HG03066 (cell line): Measurements from ENCODE around the gene INSRR.

Source experiments
- ATAC-seq: cut with Tn5 transposase; IDR thresholded peaks from one replicate; pipeline ENCODE4 v1.9.1; 2021; ENCODE audit warnings: low read depth; ENCODE audit not compliant: unreplicated experiment

Gene INSRR

DNA sequence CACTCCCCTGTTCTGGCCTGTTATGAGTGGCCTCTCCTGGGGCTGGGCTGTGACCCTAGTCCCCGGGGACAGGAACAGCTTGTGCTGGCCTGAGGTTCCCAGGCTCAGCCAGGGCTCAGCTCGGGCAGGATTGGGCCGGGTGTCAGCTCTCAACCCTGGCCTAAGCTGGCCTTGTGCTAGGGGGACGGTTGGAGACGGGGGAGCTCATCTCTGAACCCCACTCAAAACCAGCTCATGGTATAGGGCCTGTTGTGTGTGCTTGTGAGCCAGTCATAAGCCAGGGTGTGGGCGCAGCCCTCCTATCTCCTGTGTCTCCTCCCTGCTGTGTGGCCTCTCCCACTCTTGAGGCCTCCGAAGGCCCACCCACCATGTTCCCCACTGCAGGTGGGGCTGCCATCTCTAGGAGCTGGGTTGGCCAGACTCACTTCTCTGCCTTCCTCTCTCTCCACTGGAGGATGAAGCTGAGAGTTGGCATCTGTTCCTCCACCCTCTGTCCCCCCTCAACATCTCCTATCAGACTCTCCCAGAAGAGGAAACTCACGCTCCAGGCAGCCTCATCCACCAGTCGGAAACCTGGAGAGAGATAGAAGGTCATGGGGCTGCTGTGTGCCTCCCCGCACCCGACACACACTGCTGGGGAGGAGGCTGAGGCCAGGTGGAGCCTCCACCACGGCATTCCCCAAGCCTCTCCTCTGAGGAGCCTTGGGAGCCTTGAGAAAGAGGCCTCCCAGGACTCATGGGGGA, 36.0 kb upstream of the INSRR start:
- ATAC-seq: no peak

DNA sequence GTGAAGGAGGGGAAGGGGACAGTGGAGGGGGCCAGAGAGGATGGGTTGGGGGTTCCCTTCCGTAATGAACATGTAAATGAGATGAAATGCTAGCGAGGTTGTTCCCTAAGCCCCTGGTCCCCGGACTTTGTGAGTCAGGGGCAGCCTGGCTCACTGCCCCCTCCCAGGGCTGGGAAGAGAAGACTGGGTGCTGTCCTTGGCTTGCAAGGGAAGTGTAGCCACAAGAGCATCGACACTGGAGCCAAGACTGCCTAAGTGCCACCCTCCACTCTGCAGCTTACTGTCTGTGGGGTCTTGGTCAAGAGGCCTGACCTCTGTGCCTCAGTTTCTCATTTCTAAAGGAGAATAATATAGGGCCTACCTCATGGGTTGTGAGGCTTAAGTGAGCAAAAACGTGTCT, 35.1 kb upstream of the INSRR start:
- no peak for ATAC-seq

DNA sequence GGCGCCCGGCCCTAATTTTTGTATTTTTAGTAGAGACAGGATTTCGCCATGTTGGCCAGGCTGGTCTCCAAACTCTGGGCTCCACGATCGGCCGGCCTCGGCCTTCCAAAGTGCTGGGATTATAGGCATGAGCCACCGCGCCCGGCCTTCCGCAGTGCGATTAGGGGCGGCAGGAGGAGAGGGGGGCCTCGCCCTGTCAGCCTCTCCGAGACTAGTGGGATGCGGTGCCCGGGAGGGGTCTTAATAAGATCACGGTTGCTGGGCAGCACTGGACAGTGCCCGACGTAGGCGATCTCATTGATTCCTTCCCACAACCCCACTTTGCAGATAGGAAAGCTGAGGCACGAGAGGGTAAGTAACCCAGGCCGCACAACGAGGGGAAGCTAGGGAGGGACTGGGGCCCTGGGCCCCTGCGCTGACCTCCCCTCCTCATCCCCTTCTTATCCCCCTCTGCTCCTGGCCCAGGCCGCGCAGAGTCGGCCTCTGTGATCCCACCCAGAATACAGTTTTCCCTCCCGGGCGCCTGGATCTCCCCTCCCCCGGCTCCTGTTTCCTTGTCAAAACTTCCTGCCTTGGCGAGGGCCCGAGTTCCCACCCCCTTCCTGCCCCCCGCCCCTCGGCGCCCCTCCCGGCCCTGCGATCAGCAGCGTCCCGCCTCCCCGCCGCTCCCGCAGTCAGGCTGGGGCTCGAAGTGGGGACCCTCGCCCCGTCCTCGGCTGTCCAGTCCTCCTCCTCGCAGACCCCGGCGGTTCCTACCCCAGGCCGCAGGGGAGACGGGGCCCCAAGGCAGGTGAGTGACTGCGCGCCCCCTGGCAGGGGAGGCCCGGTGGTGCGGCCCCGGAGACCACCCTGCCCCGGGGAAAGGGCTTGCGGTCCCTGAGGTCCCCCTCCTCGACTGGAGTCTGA, 34.4 kb upstream of the INSRR start, which contains the start of gene PEAR1:
Gene PEAR1 (plus strand): TSS at position 671 of the 906 bp plus-strand sequence. CDS start 10,209 bp downstream, outside the sequence.
- no peak for ATAC-seq

DNA sequence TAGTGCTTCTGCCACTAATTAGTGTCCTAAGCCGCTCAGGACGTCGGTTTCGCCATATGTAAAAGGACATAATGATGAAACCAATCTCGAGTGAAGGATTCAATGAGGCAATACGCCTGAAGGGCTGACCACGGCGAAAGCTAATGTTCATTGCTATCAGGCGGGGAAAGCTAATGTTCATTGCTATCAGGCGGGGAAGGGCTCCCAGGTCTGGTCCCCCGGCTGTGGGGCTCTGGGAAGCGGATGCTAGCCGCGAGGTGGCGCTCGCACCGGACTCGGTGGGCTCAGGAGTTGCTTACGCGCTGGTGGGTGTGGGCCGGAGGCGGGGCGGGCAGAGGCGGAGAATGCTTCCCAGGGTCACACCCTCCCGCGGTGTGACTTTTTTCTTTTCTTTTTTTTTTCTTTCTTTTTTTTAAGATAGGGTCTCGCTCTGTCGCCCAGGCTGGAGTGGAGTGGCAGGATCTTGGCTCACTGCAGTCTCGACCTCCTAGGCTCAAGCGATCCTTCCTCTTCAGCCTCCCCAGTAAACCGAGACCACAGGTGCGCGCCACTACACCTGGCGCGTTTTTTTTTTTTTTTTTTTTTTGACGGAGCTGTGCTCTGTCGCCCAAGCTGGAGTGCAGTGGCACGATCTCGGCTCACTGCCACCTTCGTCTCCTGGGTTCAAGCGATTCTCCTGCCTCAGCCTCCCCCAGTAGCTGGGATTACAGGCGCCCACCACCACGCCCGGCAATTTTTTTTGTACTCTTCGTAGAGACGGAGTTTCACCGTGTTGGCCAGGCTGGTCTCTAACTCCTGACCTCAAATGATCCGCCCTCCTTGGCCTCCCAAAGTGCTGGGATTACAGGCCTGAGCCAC, 33.5 kb upstream of the INSRR start:
- no peak for ATAC-seq

DNA sequence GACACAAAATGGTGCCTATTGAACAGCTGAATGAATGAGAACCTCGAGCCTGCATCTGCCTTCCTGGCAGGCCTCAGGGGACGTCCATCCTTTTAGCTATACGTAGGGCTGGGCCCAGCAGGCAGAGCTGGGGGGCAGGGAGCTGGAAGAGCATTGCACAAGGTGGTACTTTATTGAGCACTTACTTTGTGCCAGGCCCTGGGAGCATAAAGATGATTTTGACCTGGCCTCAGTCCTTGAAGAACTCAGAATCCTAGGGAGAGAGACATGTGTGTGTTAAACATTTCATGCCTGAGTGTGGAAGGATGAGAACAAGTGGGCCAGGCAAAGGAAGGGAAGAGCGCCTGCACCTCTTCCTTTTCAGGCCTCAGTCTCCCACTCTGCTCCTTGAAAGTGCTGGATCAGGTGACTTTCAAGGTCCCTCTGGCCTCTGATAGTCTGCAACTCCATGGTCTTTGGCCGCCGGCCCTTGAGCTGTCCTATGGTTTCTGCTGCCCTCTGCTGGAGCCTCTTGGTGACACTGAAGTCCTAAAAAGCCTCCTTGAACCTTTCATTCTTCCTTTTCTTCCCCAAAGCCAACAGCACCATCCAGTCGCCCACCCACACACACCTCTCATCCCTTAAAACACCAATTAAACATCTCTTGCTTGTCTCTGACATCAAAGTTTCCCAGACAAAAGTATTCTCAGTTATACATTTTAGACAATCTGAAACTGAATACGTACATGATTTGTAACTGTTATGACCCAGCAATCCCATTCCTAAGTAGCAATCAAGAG, 31.1 kb upstream of the INSRR start:
- no peak for ATAC-seq

DNA sequence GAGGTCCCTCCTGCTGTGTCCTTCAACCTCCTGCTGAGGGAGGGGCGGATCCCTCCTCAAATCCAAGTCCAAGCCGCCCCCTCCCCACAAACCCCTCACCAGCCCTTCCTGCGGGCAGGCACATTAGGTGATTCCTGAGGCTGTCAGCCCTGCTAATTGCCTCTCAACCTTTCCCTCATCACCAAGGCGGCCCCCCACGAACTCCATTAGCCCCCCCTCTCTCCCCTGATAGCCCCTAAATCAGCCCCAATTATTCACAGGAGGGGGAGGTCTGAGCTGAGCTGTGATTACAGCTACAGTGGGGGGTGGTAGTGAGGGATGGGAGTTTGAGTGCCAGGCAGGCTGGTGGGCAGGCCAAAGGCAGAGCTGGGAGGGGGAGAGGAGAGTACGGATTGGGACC, 28.8 kb upstream of the INSRR start:
- no peak for ATAC-seq

DNA sequence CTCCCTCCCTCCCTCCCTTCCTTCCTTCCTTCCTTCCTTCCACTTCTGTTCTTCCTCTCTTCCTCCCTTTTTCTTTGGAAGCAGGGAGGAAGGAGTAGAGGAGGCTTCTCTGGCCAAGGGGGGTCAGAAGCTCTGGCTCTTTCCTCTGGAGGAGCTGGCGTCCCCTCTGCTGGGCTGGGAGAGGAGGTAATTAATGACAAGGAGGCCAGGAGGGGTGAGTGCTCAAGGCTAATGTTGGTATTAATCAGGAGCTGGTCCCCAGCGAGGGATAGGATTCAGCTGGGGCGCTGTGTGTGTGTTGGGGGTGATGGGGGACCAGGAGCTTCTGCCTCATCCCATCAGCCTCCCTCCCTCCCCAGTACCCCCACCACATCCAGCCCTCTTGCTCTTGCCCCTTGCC, 28.4 kb upstream of the INSRR start:
- ATAC-seq: no peak

DNA sequence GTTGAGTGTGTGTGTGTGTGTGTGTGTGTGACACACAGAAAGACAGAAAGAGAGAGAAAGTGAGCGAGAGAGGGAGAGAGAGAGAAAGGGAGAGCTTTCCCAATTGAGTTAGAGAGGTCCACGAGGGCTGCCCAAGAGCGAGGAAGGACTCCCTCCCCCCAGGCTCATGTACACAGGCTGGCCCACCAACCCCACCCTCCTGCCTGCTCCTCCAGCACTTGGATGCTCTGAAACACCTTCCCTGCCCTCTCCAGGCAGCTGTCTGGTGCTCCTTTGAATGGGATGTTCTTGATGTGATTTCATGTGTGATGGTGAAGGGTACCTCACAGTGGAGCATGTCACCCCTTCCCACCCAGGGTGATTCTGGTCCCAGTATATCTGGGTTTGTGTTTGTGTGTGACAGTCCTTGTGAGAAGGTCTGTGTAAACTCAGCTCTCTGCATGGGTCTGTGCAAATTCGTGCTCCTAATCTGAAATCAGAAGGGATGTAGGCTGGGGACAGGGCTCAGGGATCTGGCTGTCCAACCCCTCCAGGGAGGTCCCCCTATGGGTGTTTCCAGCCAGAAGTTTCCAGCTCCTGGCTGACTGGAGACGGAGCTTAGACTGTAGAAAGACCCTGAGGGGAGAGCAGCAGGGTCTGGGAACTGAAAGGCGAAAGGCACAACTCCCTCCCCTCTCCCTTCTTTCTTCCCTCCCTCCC, 27.8 kb upstream of the INSRR start:
- no peak for ATAC-seq

DNA sequence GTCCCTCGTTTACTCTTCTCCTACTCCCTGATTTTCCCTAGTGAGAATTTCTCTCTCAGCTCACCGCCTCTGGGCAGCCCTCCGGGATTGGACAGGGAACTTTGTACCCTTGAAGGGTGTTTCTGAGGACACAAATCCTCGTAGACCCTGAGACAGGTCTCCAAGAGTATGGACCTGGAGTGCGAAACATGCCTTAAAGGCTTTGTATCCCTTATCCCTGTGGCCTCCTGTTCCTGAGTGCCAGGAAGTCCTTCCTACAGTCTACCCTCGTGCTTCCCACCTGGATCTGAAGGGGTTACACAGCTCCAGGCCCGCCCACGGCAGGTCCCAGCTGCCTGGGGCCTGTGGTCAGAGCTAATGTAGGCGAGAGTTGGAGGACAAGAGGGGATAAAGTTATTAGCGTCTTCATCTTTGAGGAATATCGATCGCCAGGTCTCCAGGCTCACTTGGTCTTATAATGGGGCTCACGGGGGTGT, 27.0 kb upstream of the INSRR start:
- ATAC-seq: no peak

DNA sequence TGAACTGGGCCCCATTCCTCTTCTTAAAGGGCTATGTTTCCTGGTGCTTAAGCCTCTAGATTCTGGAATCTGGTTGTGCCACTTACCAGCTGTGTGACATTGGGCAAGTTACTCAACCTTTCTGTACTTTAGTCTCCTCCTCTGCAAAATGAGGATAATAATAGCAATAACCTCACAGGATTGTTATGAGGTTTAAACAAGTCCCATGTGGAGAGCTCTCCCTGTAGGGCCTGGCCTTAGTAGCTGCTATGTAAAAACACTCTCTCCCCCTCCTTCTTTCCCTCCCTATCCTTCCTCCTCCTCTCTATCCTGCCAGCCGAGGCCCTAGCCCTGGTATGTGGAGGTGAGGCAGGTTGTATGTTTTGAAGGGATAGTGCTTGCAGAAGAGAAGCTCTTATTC, 26.4 kb upstream of the INSRR start:
- ATAC-seq: no peak

DNA sequence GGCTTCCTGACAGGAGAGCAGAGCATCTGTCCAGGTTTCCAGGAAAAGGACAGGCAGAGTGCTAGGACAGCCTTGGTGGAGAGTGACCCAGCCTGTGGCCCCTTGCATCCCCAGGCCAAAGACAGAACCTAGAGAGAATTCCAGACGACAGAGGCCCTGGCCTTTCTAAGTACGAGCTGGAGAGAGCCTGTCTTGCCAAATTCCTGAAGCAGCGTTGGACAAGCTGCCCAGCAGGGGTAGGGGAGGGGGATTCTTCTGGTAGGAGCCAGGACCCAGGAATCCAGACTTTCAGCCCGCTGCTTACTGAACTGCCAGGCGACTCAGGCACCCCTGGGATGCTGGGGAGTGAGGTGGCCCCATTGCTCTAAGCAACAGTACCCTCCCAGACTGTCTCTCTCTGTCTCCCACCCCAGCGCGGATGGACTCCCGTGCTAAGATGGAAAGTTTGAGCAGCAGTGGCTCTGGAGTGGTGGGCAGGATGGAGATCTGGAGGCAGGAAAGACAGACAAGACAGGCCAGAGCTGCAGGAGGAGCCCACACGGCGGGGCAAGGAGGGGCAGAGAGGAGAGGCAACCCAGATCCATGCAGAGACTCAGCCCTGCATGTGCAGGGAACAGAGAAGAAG, 25.8 kb upstream of the INSRR start:
- ATAC-seq: no peak

DNA sequence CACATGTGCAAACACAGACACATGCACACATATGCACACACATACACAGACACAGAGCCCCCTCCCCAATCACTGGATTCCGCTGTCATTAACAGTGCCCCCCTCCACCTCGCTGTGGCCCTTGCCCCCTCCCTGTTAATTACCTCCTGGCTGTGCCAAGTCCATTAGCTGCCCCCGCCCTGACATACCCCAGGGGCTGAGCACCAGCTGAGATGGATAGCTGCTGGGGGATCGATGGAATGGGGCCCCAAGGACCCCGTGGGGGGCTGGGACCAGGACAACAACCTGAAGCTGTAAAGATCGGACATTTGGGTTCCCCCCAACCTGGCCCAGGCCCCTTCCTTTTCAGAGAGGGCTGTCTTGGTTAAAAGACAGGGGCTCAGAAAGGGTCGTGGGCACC, 25.0 kb upstream of the INSRR start:
- ATAC-seq: no peak

DNA sequence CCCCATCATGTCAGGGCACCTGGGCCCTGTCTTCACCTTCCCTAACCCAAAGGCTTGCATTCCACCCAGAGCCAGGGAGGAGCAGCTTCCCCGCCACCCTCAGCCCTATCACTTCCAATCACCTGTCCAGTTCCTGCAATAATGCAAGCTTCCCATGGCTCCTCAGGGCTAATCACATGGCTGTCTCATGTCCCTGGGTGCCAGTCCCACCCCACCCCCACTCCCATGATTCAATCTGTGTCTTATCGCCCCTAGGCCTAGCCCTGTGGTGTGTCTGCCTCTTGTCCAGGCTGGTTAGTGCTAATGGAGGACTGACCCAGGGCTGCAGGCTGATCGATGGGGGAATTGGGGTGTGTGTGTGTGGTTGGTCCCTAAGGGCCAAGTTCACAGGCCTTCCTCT, 23.6 kb upstream of the INSRR start:
- no peak for ATAC-seq

DNA sequence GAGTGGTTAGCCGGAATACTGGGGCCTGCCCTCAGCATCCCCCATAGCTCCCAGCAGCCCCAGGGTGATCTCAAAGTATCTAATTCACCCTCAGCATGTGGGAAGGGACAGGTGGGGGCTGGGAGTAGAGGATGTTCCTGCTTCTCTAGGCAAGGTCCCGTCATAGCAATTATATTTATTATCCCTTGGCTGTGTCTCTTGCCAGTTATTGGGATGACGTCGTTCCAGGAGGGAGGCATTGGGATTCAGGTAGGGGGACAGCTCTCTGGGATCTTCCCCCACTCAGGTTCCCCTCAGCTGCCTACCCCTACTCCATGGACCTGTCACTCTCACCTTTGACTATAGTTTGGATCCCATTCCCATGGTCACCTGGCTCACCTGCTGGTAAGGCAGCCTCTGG, 22.7 kb upstream of the INSRR start:
- no peak for ATAC-seq

DNA sequence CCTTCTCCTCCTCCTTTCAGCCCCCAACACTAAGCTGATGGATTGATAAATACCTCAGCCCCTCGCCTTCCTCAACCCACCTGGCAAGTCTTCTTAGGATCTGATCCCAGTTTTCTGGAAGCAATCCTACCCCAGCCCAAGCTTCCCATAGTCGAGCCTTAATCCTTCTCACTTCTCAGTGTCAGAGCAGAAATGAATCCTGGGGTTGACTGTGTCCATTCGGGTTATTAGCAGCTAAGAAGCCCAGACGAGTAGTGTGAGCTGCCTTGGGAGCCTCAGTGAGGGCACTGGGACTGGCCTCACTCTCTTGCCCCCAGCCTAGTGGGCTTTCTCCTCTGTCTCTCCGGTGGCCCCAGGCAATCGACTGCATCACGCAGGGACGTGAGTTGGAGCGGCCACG, 22.2 kb upstream of the INSRR start:
- no peak for ATAC-seq

DNA sequence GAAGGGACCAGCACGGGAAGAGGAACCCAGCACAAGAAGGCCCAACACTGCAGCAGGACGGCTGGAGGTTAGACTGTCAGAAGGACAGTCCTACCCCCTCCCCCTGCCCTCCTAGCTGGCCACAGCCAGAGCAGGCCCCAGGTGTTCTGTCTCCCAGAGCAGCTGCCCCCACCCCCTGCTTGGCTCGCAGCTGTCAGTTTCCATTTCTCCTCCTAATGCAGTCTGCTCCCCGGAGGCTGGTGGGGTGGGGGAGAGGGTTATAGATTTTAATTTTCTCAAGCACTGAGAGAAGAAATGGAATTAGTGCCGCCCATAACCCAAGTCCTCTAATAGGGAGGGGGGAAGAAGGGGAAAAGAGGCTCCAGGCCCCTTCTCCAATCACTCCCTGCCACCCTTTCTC, 21.6 kb upstream of the INSRR start:
- no peak for ATAC-seq

DNA sequence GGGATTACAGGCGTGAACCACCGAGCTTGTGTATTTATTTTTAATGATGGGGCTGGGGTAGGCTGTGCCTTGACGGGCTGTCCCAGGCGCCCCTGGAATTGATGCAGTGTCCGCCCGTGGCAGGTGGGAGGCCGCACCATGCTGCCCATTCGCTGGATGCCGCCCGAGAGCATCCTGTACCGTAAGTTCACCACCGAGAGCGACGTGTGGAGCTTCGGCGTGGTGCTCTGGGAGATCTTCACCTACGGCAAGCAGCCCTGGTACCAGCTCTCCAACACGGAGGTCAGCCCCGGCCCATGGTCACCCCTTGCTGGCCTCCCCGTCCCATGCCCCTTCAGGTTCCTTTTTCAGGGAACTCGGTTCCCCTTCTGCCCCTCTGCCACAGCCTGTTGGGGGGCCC, 21.0 kb upstream of the INSRR start:
- no peak for ATAC-seq

DNA sequence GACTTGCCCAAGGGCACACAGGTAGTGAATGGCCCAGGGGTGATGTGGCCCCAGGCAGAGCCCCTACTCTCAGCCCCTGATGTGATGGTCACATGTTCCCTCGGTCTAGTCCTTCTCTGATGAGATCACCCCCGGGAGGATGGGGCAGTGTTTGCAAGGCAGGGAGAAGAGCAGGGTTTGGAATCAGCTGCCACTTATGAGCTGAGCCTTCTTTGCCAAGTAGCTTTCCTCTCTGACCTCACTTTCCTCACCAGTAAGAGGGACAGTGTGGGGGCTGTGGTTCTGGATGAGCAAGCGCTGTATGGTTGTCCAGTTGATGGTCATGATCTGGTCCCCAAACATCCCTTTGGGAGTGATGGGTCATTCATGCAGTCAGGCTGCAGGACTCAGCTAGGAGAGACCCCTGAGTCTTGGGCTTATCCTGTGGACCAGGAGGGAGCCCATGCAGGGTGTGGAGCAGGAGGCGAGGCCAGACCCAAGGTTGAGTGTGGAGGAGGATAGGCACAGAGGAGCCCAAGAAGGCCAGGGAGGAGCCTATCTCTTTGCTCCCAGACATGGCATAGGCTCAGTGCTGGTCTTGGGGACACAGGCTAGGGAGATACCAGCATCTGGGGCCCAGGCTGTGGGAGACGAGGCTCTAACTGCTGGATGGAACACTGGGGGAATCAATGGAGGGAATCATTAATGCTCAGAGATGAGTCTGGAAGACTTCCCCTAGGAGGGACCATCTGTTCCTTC, 18.7 kb upstream of the INSRR start:
- no peak for ATAC-seq
